GM19240 (cell line): ENCODE measurements around the gene TTF2.
"Not testable (repeated sequence)": the region's sequence is repeated elsewhere in the genome, so short reads cannot be mapped to it uniquely, and the experiment has no call there.

ENCODE experiments used
- DNase-seq: peaks from one replicate; pipeline ENCODE4 v3.0.0; 2011; ENCODE audit warnings: low spot score; ENCODE audit not compliant: insufficient read length

Gene TTF2

GRCh38 chr1:117093091-117093534, 33.0 kb downstream of the TTF2 start:
- no peak for DNase-seq

DNA sequence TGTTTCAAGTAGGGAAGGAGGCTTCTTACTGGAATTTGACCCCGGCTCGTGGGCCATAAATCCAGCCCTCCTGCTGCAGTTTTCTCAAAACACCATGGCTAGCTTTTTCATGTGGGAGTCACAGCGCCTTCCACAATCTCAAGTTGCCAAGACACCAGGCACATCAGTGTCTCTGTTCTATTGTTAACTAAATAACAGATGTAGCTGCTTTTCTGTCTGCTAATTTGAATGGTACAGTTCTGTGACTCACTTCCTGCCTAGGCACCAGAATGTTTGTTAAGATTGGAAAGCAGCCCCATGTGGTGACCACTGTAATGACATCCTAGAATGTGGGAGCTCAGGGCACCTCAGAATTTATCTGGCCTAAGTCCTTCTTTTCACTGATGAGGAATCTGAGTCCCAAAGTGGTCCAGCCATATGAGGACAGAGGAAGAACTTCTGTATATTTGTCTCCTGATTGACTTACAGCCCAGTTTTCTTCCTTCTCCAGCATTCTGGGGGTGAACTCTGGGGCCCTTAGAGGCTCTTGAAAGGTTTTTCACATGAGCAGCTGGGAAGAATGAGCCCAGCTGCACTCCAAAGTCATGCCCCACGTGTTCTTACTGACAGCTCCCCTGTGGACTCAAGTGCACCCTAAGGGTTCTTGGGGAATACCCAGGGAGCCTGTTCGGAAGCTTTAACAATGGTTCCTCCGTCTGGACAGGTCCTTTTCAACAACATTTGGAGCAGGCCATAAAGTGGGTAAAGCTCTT, 33.9 kb downstream of the TTF2 start:
- DNase-seq = peak; percentile 19

DNA sequence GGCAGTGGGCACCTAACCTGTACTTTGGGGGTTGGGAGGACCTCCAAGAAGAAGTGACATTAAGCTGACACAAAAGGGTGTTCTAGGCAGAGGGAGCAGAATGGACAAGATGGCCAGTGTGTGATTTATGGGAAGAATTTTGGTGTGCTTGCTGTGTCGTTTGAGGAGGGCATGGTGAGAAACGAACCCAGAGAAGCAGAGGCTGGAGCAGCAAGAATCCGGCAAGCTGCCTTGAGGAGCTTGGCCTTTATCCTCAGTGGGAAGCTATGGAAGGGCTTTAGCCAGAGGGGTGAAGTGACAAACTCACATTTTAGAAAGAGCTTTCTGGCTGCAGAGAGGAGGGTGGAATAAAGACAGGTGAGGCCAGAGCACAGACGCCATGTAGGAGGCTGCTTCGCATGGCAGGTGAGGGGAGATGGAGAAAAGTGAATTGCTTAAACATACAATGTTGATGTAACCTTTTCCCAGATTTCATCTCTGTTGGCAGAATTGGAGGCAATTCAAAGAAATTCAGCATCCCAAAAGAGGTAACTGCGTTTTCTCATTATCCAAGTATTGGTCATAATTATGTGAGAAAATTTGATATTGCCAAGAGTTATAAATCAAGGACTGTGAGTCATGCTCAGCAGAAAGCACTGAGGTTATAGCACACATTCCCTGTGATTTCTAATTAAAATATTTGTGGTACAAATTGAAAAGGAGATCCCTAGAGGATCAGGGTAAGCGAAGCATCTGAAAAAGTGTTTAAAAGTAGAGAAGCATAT, 34.9 kb downstream of the TTF2 start:
- no peak for DNase-seq

DNA sequence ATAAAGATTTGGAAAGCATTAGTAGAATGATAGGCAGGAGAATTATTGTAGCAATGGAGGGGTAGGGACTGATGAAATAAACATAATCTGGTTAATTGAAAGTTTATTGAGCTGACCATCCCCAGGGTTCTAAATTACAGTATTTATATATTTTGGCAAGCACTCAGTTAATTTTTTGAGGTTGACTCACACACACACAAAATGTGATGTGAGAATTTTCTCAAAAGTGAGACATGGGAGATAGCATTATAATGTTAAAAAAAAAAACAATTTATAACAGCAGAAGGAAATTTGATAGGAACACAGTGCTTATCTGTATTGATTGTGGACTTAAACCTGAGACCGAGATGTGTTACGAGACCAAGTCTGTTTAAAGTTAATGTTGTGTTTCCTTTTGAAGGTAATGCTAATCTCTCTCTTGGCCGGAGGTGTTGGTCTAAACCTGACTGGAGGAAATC, 36.9 kb downstream of the TTF2 start:
- DNase-seq = no peak

DNA sequence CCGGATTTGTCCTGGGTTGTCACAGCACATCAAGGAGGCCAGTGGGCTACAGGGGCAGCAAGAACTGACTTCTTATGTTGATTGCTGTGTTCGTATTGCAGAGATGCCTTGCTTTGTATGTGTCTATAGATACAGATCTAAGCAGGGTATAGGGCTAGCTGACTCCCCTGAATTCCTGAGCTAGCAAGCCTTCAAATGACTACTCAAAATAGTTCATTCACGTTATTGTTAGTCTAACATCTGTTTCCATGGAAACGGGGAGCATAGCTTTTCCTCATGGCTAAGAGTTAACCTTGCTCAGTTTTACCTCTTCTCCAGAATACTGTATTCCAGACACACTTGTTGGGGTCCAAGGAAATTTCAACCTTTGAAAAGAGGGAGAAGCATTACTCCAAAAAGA, 37.3 kb downstream of the TTF2 start:
- DNase-seq = no peak

GRCh38 chr1:117098287-117098890, 38.3 kb downstream of the TTF2 start:
- DNase-seq = no peak

DNA sequence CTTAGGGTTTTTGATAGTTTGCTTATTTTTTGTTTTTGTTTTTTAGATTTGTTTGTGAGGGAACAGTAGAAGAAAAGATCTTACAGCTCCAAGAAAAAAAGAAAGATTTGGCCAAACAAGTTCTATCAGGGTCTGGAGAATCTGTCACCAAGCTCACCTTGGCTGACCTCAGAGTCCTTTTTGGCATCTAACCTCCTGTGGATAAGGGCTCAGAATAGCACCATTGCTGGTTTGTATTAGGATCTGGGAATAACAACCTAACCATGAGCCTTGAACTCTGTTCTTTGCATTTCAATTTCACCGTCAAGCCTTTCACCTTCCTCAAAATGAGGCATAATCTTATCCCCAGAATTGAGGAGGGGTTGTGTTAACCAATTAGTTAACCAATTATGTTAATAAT, 41.2 kb downstream of the TTF2 start:
- DNase-seq = no peak

DNA sequence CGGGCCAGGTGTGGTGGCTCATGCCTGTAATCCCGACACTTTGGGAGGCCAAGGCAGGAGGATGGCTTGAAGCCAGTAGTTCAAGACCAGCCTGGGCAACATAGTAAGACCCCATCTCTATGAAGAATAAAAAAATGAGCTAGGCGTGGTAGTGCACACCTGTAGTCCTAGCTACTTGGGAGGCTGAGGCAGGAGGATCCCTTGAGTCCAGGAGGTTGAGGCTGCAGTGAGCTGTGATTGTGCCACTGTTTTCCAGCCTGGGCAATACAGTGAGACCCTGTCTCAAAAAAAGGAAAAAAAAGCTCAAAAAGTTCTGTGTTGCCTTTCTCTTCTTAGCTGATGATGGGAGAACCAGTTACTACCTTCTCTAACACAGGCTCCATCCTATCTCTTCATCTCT, 41.7 kb downstream of the TTF2 start:
- not testable (repeated sequence) for DNase-seq

DNA sequence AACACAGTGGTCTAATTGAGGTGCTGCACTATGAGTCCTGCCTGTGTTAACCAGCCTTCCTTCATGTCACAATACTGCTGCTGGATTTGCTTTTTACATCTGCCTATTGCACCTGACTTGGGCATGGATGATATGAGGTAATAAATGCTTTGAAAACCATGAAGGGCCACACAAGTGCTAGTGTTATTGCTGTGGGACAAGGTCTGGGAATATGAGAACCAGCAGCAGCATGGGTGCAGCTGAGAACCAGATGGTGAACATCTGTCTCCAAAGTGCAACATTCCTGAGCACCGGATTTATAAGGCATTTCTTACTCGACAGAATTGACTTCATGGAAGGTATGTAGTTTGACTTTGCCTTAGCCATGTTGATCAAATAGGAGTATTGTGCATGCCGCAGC, 44.9 kb downstream of the TTF2 start:
- DNase-seq = no peak

GRCh38 chr1:117105722-117106121, 45.6 kb downstream of the TTF2 start:
- no peak for DNase-seq

- DNase-seq = no peak
Observed at GRCh38 chr1:117106478-117106877, 46.4 kb downstream of the TTF2 start.

- DNase-seq = no peak
Observed at GRCh38 chr1:117107364-117107763, 47.2 kb downstream of the TTF2 start.

DNA sequence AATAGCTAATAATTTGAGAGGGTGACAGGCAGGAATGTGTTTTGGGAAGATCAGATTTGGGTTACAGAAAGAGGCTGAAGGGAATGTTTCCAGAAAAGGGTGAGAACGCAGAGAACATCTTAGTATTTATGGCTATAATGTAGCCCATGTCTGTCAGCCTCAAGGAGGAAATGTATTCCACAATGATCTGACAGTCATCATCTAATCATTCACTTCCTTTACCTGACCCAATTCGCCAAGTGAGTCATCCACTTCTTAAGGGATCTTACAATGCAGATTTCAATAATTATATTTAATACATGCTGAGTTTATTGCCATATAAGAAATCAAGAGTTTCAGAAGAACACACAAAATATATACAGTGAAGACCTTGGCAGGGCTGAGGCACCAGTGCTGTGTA, 50.6 kb downstream of the TTF2 start:
- DNase-seq = no peak

DNA sequence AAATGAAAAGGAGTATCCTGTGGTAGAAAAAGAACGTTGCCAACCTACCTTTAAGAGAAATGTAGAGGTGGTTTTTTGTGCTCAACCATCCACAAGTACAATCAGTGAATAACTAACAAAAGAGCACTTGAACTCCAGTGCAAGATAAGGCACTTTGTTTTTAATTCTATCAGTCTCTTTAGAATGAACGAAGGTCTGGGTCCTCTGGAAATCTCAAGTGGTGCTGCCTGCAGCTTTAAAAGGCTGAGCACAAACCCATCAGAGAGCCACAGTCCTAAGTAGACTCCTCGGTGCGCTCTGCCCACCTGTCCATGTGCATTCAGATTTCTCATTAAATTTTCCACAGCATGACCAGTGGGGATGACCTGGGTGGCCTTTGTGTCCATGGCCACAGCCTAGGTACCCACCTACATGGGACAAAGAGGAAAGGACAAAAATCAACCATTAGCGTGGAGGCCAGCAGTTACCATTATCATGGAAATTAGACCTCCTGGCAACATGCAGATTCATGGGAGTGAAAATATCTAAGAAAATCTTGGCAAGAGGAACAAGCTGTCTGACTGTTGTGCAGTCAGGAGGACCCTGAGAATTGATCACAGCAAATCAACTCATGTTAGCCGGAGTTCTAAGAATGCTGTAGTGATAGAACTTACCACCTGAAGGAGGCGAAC, 52.1 kb downstream of the TTF2 start:
- no peak for DNase-seq

DNA sequence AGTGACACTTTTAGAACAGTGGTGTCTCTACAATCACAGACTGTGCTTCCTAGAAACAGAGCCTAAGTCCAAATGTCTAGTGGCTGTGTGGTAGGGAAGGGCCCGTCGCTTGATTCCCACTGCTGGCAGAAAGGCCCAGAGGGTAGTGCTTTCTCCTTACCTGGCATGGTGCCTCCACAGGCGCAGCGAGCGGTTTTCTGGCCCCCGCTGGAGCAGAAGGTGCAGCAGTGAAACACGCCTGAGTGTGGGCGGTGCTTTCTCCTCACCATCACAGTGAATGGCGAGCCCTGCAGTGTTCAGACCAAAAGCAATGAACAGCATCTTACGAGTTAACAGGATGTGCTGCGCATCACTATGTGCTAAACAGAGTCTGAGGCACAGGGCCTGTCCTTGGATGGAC, 53.1 kb downstream of the TTF2 start:
- no peak for DNase-seq

DNA sequence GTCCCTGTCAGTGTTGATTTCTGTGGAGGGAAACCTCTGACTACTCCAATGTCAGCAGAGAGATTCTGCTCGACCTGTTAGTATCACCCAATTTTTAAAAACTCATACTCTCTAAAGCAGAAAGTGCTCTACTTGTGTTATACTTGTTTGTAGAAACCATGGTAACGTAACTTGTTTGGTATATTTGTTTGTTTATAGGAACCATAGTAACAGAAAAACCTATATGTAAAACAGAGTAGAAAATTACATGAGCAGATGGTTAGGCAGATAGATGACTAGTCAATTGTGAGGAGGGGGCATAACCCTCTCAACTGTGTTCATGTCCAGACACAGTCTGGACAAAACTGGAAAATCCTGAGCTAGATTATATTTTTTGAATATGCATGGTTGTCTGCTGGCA, 54.8 kb downstream of the TTF2 start:
- DNase-seq = no peak

DNA sequence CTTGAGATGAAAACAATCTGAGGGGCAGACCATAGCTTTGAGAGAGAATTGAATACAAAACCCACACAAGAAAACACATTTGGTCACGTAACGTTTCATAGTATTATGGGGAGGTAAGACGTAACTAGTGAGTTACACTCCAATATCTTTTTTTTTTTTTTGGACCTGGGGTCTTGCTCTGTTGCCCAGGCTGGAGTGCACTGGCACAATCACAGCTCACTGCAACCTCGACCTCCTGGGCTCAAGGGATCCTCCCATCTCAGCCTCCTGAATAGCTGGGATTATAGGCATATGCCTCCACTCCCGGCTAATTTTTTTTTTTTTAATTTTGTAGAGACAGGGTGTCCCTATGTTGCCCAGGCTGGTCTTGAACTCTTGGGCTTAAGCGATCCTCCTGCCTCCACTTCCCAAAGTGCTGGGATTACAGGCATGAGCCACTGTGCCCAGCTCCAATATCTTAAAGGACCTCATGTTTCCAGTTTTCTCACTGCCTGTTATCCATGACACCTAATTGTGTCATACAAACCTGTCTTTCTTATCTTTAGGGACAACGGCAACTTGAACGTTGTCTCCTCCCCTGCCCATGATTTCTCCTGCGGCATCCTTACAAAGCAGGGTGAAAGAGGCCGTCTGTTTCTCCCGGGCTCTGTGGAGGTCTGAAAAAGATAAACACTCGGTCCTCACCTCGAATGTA, 56.1 kb downstream of the TTF2 start:
- DNase-seq = no peak

DNA sequence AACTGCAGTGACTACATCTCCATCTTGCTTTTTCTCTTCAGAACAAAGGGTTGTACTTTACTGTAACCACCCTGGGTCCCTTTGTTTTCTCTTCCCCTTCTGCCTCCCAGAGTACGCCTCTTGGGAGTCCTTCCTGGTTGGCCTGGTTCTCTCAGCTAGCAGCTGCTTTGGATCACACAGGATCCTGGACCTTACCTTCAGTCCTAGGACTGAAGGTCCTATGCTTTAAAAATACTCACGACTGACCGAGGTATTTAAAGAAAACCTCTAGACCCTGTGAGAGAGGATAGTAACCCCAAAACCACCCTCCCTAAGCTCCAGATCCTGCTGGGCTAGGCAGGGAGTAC, 56.6 kb downstream of the TTF2 start:
- DNase-seq = no peak

DNA sequence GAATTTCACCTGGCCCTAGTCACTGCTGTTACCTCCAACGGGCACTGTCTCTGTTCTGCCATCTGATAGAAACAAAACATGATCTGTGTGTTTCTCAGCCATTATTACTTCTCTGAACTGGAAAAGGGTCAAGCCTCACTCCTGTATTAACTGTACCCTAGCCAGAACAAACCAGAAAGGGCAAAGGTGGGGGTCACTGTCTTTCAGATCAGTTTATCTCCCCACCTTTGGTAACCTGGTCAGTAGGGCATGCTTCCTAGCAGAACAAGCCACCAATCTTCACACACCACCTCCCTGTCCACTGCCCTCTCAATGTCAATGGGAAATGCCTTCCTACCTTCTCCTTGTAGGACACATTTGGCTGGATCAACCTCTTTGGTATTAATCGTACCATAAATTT, 57.6 kb downstream of the TTF2 start:
- DNase-seq = no peak

GRCh38 chr1:117118137-117118536, 58.0 kb downstream of the TTF2 start:
- no peak for DNase-seq

- not testable (repeated sequence) for DNase-seq
Observed at GRCh38 chr1:117119144-117119543, 59.0 kb downstream of the TTF2 start.
